Choroid plexus epithelial cell (primary cell): ENCODE data around the gene WNK2.

Source experiments
- DNase-seq: peaks from one replicate; pipeline ENCODE4 v3.0.0-alpha.2; 2010; ENCODE audit warnings: low read depth
- H3K4me3 ChIP-seq: 2 replicates; pipeline ENCODE4 v1.5.1; 2011; ENCODE audit warnings: low read depth, mild to moderate bottlenecking, control low read depth, low read length, moderate library complexity
- CTCF ChIP-seq: conservative IDR thresholded peaks from 2 replicates; pipeline ENCODE4 v1.5.1; 2011; ENCODE audit warnings: low read depth, mild to moderate bottlenecking, control low read depth, inconsistent platforms, low read length, moderate library complexity

The WNK2 gene

GRCh38 chr9:93291536-93292287 lies 107.8 kb downstream of the WNK2 start:
- DNase-seq = no peak
- H3K4me3 ChIP-seq = no peak overlapping the region
- TF ChIP-seq CTCF = no peak

- no peak overlapping the region for H3K4me3 ChIP-seq
- no peak for TF ChIP-seq CTCF
- no peak for DNase-seq
Measured at GRCh38 chr9:93292288-93292615, 108.3 kb downstream of the WNK2 start.

- H3K4me3 ChIP-seq = no peak overlapping the region
- DNase-seq = no peak
- TF ChIP-seq CTCF = no peak
Measured at GRCh38 chr9:93292664-93293328, 108.9 kb downstream of the WNK2 start.

GRCh38 chr9:93294011-93294410 lies 110.1 kb downstream of the WNK2 start:
- DNase-seq = no peak
- H3K4me3 ChIP-seq = no peak overlapping the region

GRCh38 chr9:93295031-93295430 lies 111.1 kb downstream of the WNK2 start:
- no peak for DNase-seq
- H3K4me3 ChIP-seq = no peak overlapping the region
- TF ChIP-seq CTCF = no peak

More at GRCh38 chr9:93294011-93294410, 110.1 kb downstream of the WNK2 start:
- no peak for TF ChIP-seq CTCF

- no peak for DNase-seq
- TF ChIP-seq CTCF = no peak
- no peak overlapping the region for H3K4me3 ChIP-seq
Measured at GRCh38 chr9:93295456-93296076, 111.6 kb downstream of the WNK2 start.
